ENCODE results near the gene FAM216B. TPM values are rescaled to one million over a fixed set of nuclear protein-coding genes. Genes with fewer than 3 reads are reported as not detected.

Gene FAM216B
- total RNA-seq (2021) = not detected in 2 replicates
- long read RNA-seq = 0 reads

DNA sequence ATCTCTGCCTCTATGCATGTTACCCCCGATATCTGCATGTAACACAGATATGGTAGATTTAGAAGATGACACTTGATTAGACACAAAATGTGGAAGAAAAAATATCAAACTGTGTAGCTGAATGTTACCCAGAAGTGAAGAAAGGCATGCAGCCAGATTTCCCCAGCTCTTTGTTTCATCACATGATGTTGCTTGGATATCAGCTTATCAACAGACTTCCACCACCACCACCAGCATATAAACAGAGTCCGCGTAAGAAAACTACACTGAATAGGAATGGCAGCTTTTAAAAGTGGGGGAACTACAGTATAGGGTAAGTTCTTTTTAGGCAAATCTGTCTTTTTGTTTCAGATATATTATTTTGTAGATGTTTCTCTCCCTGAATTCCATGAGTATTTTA, at the start of gene FAM216B:
TSS of gene FAM216B (plus strand) at position 233 of the 400 bp plus-strand sequence. CDS start 2,484 bp downstream, outside the sequence.
- no peak within 1 kb of the TSS for H2BK15ac ChIP-seq (ENCODE audit: low read depth, low read length)
- H3K4me1 ChIP-seq (ENCODE audit: insufficient read depth, low read length) = no peaks in the 10 kb centered on the region
- H3K4me2 ChIP-seq (ENCODE audit: insufficient read depth, insufficient read length, low read length) = no peak within 1 kb of the TSS
- no peak within 1 kb of the TSS for H2BK12ac ChIP-seq (ENCODE audit: insufficient read length, low read depth, low read length)
- no peak within 1 kb of the TSS for H2BK20ac ChIP-seq (ENCODE audit: low read depth, low read length, poor library complexity, severe bottlenecking)
- no peaks in the 10 kb centered on the region for H3K23me2 ChIP-seq (ENCODE audit: insufficient read length, low read depth, low read length, poor library complexity, severe bottlenecking)
- Mint-ChIP-seq H3K27me3 (ENCODE audit: low read depth) (no peaks in the 10 kb centered on the region), H3K36me3 (ENCODE audit: insufficient read depth in 1 of 3, low read depth in 3 of 3) (peaks cover 0 to 5% (median 4%) of the 10 kb centered on the region in 3 experiments; a peak in 4 of 7 replicates), H3K4me1 (peaks cover 0 to 4% of the 10 kb centered on the region in 2 experiments; a peak in 1 of 4 replicates), H3K4me3 (no peak within 1 kb of the TSS), H3K27ac (no peak within 1 kb of the TSS), H3K9me3 (peaks cover 3 to 7% of the 10 kb centered on the region in 2 experiments; a peak in 4 of 5 replicates)
- no peak within 1 kb of the TSS for H2AFZ ChIP-seq (ENCODE audit: low read length)
- no peaks in the 10 kb centered on the region for H3K27me3 ChIP-seq (ENCODE audit: insufficient read depth, low read length)
- no peak within 1 kb of the TSS for H4K5ac ChIP-seq (ENCODE audit: insufficient read length, low read depth, low read length)
- H4K20me1 ChIP-seq (ENCODE audit: control insufficient read depth, insufficient read depth, insufficient read length) = no peaks in the 10 kb centered on the region
- H3K9me3 ChIP-seq (ENCODE audit: control insufficient read depth, low read depth, low read length) = no peaks in the 10 kb centered on the region
- H3K4ac ChIP-seq (ENCODE audit: low read depth, low read length) = no peak within 1 kb of the TSS
- H3K18ac ChIP-seq (ENCODE audit: insufficient read length, low read depth, low read length) = no peak within 1 kb of the TSS
- H3K27ac ChIP-seq (ENCODE audit: insufficient read length, low read depth, low read length) = no peak within 1 kb of the TSS
- H2BK120ac ChIP-seq (ENCODE audit: low read depth, low read length, poor library complexity, severe bottlenecking) = no peak within 1 kb of the TSS
- no peak within 1 kb of the TSS for H2BK5ac ChIP-seq (ENCODE audit: insufficient read length, low read length)
- no peaks in the 10 kb centered on the region for H3K79me1 ChIP-seq (ENCODE audit: insufficient read depth, low read depth, low read length, poor library complexity, severe bottlenecking)
- H3K9ac ChIP-seq (ENCODE audit: extremely low read depth, insufficient read length, low read length) = no peak within 1 kb of the TSS
- H4K8ac ChIP-seq (replicated peaks; ENCODE audit: insufficient read length, low read depth, low read length) = no peak within 1 kb of the TSS
- H4K91ac ChIP-seq (ENCODE audit: insufficient read length, low read depth, low read length) = no peak within 1 kb of the TSS
- TF ChIP-seq, protein P1, sequence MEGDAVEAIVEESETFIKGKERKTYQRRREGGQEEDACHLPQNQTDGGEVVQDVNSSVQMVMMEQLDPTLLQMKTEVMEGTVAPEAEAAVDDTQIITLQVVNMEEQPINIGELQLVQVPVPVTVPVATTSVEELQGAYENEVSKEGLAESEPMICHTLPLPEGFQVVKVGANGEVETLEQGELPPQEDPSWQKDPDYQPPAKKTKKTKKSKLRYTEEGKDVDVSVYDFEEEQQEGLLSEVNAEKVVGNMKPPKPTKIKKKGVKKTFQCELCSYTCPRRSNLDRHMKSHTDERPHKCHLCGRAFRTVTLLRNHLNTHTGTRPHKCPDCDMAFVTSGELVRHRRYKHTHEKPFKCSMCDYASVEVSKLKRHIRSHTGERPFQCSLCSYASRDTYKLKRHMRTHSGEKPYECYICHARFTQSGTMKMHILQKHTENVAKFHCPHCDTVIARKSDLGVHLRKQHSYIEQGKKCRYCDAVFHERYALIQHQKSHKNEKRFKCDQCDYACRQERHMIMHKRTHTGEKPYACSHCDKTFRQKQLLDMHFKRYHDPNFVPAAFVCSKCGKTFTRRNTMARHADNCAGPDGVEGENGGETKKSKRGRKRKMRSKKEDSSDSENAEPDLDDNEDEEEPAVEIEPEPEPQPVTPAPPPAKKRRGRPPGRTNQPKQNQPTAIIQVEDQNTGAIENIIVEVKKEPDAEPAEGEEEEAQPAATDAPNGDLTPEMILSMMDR (conservative IDR thresholded peaks at IDR 0.05) = no peak
- H3T11ph ChIP-seq (ENCODE audit: low read length) = no peak within 1 kb of the TSS
- no peak within 1 kb of the TSS for H2AK5ac ChIP-seq (ENCODE audit: insufficient read length, low read length)
- no peak within 1 kb of the TSS for H3K56ac ChIP-seq (ENCODE audit: insufficient read length, low read depth, low read length)
- no peak within 1 kb of the TSS for H3K23ac ChIP-seq (ENCODE audit: insufficient read length, low read depth, low read length)
- DNase-seq = no peak
- H3K14ac ChIP-seq (ENCODE audit: insufficient read depth, low read length) = no peak within 1 kb of the TSS
- WGBS (ENCODE audit: extremely low coverage, insufficient read length, low lambda C conversion rate) = no CpG with 5 or more reads among the region's 3 CpGs
- H3K79me2 ChIP-seq (ENCODE audit: insufficient read depth, low read length) = no peaks in the 10 kb centered on the region

Data from H9 (cell line).